Keratinocyte (primary cell): ENCODE measurements around the gene SEC63.

Experiments used
- EZH2 ChIP-seq: IDR thresholded peaks from one replicate; pipeline ENCODE4 v1.6.1; 2012; ENCODE audit warnings: inconsistent platforms, mild to moderate bottlenecking, low read length, moderate library complexity
- TF ChIP-seq, protein P1 (sequence below), 3 experiments: IDR thresholded peaks in 1 of 3; conservative IDR thresholded peaks in 1 of 3; optimal IDR thresholded peaks in 1 of 3; 2 replicates in 2 of 3; 3 replicates in 1 of 3; pipeline versions ENCODE3 to v1.5.1; 2011; ENCODE audit warnings: low read length in 3 of 3, mild to moderate bottlenecking in 3 of 3, moderate library complexity in 2 of 3, control low read depth in 1 of 3, inconsistent platforms in 1 of 3; ENCODE audit not compliant: insufficient read depth in 2 of 3; ENCODE audit errors: extremely low read depth in 1 of 3

DNA sequence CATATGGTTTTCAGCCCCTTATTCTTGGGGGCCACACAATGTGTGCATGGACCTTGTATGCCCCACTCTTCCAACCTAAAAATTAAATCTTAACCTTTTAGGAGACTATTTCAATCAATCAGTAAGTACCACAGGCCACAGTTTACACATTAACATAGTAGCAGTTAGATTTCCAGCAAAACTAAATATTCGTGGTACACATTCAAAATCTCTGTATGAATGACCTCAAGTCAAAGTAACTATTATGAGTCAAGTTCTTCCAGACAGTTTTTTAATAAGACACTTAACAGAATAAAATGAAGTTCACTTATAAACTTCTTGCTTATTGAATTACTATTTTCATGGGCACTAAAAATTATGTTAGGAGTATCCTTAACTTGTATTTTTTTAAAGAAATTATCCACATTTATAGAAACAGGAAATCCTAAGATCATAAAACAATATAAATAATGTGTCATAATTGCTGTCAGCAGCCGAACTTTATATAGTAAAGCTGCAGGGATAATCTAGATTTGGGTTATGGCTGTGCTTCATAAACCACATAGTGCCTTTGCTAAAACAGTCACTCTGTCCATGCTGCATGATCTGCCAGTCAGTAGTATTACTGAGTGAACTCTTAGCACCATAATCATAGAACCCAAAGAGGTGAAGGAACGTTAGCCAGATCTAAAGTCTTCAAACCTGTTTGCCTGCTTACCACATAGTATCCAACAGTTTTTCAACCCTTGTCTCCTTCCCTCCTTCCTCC lies 21.7 kb downstream of the SEC63 start:
- TF ChIP-seq, protein P1, sequence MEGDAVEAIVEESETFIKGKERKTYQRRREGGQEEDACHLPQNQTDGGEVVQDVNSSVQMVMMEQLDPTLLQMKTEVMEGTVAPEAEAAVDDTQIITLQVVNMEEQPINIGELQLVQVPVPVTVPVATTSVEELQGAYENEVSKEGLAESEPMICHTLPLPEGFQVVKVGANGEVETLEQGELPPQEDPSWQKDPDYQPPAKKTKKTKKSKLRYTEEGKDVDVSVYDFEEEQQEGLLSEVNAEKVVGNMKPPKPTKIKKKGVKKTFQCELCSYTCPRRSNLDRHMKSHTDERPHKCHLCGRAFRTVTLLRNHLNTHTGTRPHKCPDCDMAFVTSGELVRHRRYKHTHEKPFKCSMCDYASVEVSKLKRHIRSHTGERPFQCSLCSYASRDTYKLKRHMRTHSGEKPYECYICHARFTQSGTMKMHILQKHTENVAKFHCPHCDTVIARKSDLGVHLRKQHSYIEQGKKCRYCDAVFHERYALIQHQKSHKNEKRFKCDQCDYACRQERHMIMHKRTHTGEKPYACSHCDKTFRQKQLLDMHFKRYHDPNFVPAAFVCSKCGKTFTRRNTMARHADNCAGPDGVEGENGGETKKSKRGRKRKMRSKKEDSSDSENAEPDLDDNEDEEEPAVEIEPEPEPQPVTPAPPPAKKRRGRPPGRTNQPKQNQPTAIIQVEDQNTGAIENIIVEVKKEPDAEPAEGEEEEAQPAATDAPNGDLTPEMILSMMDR (optimal IDR thresholded peaks at IDR 0.05 in 1 of 3, IDR thresholded peaks at IDR 0.05 in 1 of 3, conservative IDR thresholded peaks at IDR 0.05 in 1 of 3; ENCODE audit: extremely low read depth in 1 of 3, insufficient read depth in 2 of 3, low read length in 3 of 3) = no peak
- TF ChIP-seq EZH2 = no peak
